Stromal cell of bone marrow (primary cell): ENCODE data around the gene CA12.
"Not testable (repeated sequence)": the region's sequence is repeated elsewhere in the genome, so short reads cannot be mapped to it uniquely, and the experiment has no call there.

Source experiments
- DNase-seq: peaks from one replicate; pipeline ENCODE4 v3.0.0-alpha.2; 2012; ENCODE audit warnings: low read depth

Gene CA12

DNA sequence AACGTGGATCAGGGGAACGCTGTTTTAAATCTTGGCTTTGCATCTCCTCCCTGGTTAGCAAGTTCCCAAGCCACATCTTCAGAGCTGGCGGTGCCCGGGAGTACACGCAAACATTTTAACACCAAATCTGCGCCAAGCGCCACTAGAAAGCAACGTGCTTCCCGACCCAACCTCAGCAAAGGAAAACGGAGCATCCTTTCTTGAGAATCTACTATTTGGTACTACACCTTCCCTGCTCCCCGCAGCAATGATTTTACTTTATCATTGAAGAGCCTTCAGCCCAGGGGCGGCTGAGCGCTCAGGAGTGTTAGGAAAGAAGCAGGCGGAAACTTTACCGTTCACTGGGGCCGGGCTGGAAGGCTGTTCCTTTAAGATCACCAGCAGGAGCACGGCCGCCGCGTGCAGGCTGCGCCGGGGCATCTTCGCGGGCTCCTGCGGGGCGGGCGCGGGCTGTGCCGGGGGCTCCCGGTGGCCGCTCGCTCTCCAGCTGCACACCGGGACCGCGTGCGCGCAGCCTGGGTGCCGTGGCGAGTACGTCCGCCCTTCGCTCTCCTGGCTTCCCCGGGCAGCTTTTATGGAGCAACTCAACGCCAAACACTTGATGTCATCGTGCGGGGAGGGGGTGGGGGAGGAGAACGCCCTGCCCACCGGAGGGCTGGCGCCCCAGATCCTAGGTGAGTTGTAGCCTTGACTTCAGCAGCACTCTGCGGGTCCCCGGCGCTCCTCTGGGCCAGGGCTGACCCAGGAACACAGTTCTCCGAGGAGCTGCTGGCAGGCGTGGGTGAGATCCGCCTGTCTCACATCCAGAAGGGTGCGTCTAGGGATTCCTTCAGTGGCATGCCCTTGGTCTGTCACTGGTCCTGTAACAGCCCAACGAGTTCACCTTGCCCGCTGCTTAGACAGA is at the start of gene CA12:
Gene CA12 (minus strand): TSS at position 546 of the 904 bp plus-strand sequence. CDS start 126 bp downstream, at position 420.
- no peak for DNase-seq

DNA sequence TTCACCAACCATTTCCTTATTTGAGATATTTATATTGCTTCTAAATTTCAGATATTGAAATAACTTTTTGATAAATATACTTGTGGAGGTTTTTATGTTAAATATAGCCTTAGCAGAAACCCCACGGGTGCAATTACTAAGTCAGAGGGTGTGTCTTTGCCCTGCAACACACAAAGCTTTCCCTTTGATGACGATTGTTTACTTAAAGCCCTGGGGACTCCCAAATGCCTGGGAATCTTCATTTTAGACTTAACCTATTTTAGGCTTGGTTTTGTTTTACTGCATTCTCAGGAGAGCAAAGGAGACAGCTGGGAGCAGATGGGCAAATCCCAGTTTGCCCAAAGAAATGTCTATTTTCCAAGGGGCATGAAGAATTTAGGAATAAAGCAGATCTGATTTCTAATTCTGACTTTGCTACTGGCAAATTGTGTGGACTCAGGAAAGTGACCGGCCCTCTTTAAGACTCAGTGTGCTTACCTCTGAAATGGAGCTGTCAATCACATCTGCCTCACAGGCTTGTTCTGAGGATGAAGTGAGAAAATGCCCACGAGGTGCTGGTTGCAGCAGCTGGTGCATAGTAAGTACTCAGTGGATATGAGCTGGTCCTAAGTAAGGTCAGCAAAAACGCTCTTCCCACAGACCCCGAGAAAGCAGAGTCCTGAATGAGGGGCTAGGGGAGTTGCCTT is 49.3 kb upstream of the CA12 start:
- no peak for DNase-seq

DNA sequence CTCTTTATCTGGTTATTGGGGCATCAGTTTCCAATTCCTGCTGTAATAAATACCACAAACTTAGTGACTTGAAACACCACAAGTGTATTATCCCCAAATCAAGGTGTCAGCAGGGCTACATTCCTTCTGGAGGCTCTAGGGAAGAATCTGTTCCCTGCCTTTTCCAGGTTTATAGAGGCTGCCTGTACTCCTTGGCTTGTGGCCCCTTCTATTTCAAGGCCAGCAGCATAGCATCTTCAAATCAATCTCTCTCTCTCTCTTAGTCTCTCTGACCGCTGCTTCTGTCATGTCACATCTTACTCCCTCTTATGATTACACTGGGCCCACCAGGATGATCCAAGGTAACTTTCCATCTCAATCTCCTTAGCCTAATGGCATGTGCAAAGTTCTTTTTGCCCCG is 44.9 kb upstream of the CA12 start:
- no peak for DNase-seq

DNA sequence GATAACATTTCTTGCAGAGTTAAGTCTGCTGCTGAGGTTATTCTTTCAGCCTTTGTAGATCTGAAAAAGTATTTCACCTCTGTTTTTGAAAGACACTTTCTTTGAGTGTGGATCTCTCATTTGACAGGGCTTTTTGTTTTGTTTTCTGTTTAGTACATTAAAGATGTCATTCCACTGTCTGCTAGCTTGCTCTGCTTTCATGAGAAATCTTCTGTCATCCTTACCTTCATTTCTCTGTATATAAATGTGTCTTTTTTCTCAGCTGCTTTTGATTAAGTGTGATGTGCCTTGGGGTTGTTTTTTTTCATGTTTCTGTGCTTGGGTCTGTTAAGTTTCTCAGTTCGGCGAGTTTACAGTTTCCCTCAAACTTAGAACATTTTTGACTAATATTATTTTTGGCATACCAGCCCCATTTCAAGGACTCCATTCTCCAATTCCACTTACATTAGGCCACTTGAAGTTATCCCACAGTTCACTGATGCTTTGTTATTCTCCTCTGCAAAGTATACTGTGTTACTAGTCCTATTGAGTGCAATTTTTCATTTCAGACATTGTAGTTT is 43.9 kb upstream of the CA12 start:
- no peak for DNase-seq

DNA sequence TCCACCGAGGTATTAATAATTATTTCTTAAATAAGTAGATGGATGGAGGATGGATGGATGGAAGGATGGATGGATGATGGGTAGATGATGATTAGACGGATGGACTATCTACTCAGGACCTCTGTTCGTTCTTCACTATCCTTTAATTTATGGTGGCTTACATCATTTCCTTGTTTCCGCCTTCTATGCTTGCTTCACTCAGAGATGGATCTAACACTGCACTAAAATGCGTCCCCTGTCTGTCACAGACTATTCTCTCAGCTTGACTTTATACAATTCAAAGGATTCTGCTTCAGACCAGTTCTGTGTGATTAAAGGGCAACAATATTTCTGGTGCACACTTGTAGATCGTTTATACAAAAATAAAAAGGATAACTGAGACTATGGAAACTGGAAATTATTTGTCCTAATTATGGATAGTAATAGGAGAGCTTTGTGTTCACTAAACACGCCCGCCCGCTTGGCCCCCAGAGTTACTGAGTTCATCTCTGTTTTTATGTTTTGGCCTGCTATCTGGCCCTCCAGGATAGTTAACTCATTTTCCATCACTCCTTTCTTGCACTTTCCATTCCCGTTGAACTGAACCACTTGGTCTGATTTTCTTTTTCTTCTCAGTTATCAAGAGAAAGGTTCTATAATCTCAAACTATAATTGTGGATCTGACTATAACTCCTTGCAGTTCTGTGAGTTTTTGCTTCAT is 41.4 kb upstream of the CA12 start:
- DNase-seq = no peak

DNA sequence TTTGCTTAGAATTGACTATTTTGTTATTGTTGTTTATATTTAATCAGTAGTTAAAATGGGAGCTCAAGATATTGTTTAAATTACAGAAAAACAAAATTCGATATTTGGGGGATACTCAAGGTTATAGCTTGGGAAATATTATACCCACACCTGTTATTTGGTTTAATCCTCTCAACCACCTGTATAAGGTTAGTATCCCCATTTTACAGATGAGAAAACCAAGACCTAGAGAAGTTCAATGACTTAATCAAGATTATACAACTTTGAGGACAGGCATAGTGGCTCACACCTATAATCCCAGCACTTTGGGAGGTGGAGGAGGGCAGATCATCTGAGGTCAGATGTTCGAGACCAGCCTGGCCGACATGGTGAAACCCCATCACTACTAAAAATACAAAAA is 39.8 kb upstream of the CA12 start:
- DNase-seq = no peak

DNA sequence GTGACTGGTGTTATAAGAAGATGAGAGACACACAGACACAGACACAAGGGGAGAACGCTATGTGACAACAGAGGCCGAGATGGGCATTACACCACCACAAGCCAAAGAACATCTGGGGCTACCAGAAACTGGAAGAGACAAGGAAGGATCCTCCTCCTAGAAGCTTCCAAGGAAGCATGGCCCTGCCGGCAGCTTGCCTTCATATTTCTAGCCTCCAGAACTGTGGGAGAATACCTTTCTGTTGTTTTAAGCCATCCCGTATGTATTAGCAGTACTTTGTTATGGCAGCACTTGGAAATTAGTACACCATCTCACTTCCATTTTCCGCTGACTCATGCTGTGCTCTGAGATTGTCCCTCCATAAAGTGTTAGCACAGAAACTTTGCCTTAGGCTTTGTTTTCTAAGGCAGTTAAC is 38.7 kb upstream of the CA12 start:
- DNase-seq = no peak

DNA sequence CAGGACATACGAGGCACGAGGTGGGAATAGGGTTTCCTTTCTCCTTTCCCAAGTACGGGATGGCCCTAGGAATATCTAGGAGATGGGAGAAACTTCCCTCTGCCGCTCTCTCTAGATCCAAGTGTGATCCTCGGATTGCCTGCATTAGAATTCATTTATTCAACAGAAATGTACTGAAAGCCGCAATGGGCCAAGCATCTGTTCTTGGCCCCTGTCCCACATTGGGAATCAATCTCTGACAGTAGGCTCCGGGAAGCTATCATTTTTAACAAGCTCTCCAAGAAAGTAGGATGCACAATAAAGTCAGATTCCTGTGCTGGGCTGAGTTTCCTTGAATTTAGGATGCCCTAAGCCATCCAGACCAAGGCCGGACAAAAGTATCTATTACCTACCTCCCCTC is 37.2 kb upstream of the CA12 start:
- no peak for DNase-seq

DNA sequence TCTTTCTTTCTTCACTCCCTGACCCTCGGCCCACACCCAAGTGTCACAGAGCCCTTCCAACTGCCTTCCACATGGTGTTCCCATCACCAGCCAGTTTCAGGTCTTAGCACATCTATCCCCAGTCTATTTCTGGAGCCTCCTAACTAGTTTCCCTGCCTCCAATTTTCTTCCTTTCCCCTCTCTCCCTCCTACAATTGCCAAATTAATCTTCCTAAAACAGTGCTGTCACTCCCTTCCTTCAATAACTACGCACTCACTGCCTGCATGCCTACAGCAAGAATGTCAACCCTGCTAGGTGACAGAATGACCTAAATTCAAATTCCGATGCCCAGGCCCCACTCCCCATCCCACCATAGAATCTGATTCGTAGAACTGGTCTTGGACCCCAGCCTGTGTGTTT is 36.1 kb upstream of the CA12 start:
- DNase-seq = no peak

DNA sequence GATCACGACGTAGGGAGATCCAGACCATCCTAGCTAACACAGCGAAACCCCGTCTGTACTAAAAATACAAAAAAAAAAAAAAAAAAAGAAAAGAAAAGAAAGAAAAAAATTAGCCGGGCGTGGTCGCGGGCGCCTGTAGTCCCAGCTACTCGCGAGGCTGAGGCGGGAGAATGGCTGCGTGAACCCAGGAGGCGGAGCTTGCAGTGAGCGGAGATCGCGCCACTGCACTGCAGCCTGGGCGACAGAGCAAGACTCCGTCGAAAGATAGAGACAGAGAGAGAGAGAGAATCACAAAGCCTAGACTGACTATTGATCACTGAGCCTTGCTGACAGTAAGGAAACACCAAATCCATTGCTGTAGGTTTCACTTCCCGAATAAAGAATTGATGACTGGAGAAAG is 35.6 kb upstream of the CA12 start:
- not testable (repeated sequence) for DNase-seq

DNA sequence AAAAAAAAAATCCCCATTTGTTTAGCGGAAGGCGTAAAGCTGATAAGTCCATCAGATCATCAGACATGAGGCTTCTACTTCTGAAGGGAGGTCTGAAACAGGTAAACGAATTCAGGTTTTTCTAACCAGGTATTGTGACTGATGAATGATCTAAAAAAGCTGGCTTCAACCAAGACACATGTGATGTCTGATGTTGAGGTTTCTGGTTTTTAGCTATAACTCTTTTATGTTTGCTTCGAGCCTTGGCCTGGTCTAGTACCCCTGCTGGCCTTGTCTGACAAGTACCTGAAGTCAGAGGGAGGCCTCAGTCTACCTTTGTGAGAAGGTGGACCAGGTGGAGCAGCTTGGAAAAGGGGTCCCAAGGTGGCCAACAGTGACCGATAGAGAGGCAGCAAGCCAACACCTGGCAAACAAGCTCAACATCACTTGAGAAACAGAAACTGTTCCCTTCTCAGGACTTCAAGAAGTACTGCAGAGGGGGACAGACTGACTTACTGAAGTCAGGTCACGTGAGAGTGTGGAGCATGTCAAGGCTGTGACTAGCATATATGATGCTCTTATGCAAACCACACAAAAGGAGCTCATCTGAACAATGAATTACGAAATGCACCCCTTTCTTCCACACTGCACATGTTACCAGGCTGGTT is 33.0 kb upstream of the CA12 start:
- DNase-seq = no peak

DNA sequence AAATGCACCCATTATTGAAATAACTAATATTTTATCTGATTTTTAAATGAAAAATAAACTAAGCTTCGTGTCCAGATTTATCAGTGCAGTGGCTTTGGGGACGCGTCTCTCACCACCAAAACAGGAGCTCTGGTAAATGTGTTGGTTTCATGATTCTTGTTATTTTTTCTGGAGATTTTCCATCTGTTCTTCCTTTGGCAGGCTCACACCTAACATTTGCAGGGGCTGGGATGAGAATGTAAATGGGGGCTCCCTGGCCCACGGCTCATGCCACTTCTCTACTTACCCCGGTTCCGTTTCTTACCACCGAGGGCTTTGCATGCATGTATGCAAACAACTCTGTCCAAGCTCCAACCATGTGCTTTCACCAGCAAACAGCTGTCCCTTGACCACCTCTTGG is 30.9 kb upstream of the CA12 start:
- DNase-seq = no peak

DNA sequence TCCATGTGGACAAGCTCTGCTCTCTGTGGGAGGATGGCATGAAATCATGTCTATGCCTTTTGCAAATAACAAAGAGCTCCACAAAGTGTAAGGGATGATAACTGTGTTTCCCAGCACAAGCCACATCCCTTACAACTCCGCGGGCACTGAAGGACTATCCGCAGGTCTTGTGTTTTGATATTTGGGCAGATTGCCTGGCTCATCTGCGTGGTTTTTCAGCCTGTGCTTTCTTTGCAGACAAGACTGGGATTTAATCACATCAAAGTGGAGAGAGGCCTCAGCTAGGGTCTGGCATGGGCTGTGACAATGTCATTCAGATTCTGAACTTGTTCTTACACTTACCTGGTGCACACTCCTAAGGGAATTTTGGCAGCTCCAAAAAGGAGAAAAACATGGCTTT is 30.2 kb upstream of the CA12 start:
- no peak for DNase-seq

DNA sequence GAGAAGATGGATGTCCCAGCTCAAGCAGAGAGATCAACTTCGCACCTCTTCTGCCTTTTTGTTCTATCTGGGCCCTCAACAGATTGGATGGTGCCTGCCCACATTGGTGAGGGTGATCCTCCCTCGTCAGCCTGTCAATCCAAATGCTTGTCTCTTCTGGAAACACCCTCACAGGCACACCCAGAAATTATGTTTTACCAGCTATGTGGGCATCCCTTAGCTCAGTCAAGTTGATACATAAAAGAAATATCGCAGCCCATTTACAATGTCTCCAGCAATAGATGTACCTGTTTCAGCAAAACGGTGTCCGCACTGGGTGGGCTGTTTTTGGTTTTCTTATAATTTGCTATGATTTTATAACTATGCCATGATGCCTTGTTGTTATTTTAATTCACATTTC is 27.5 kb upstream of the CA12 start:
- DNase-seq = no peak

DNA sequence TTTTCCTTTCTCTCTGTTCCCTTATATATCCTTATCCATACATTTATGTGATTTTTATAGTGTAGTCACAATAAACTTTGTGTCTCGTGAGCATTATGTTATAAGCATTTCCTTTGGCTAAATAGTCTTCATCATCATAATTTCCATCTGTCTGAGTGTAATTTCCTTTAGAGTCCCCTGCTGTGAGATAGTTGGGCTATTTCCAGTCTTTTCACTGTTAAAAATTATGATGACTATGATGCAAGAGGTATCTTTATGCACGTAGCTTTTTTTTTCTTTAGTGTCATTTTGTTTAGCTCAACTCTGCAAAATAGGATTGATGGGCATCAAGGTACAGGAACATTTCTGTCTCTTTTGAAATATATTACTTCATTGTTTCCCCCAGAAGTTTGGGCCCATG is 26.9 kb upstream of the CA12 start:
- DNase-seq = no peak

DNA sequence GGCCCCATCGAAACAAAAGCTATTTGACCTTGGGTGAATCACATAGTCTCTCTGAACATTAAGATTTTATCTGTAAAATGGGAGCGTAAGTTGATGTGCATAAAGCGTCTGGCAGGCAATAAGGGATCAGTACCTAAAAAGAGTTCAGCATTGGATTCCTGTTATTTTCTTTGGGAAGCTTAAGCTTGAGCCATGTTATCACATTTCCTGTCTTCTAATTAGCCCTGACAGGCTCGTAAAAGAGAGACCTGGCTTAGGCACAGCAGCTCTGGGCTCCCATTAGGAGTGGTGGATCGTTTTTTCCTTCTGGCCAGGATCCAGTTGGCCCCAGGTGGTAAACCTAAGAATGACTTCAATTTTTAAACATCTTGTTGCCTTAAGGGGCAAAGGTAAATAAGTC is 26.0 kb upstream of the CA12 start:
- DNase-seq = no peak

DNA sequence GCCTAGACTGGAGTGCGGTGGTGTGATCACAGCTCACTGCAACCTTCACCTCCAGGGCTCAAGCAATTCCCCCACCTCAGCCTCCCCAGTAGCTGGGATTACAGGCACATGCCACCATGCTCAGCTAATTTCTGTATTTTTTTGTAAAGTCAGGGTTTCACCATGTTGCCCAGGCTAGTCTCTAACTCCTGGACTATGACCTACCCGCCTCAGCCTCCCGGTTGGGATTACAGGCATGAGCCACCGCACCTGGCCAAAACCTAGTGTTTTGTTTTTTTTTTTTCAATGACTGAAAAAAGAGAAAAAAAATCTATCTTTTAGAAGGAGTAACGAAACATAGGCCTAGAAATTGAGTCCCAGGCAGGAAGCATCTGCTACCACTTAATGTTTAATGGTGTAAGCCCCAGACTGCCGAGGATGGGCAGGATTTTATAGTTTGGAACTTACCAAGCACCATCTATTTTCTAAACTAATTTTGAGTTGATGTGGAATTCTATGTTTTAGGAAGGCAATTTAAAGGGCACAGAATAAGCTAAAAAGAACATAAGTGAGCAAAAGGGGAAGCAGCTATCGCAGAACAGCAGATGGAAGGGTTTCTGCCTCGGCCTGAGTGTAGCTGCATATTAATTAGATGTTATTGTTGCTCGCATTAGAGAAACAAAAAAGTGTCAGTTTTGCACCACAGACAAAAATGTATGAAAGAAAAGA is 24.2 kb upstream of the CA12 start:
- no peak for DNase-seq

DNA sequence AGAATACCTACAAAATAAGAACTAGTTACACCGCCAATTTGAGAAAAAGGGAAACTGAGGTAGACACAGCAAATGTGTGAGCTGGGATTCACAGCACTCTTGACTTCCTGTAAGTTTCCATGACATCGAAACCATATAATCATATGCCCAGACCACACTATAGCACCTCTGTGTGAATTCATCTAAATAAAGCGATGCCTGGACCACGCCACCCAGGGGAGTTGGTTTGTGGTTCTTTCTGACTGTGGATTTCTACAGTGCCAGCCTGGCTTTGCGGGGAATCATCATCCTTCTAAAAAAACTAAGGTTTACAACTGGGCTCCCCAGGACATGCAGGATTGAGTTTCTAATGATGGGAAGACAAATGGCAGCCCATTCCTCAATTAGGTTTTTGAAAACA is 23.5 kb upstream of the CA12 start:
- no peak for DNase-seq

DNA sequence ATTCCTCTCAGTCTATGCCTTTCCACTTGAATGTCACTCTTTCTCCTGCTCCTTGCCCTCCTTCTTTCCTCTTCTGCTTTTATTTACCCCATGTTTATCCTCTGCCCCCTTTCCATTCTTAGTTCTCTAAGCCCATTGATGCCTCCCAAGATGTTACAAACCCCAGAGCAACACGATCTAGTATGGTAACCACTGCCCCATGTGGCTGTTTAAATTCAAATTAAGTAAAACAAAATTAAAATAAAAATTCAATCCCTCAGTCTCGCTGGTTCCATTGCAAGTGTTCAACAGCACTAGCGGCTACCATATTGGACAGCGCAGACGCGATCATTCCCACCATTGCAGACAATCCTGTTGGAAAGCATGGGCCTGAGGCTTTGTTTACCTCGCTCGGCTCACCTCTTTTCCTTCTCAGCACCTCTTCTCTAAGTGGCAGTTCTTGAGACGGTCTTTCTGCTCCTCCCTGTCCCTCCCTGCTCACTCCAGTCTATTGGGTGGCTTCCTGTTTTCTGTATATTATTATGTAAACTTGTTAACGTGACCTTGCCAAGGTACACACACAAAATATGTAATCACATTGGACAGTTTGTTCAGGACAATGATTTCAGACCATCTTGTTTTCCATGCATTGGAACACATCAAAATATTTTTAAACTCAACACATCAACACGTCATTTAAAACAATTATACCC is 21.8 kb upstream of the CA12 start:
- no peak for DNase-seq

DNA sequence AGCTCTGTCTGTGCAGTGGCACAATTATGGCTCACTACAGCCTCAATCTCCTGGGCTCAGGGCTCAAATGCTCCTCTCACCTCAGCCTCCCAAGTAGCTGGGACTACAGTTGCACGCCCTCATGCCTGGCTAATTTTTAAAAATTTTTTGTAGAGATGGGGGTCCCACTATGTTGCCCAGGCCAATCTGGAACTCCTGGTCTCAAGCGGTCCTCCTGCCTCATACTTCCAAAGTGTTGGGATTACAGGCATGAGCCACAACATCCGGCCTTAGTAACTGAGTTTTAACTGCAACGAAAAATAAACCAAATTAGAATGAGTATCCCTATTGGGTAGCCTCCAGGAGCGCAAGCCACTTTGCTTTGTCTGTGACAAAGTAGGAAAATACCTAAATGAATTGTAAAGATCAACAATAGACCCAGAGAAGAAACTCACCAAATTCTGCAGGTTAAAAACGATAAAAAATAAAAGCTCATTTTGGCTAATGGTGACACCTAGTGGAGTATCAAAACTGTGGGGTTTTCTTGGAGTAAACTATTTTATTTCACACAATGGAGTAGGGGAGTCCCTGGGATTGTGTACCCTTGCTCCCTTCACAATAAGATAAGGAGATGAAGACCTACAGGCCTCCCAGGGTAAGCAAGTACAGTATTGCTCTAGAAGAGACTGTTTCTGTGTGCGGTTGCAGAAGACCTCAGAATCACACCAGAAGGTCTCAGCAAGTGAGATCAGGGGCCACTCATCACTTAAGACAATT is 21.0 kb upstream of the CA12 start:
- no peak for DNase-seq
